Lung (tissue), 12 donors: Measurements from ENCODE around the gene EFCC1. TPM values are rescaled to one million over a fixed set of nuclear protein-coding genes. Genes with fewer than 3 reads are reported as not detected.

ENCODE experiments used
- ATAC-seq: fragments of 200-7000 bp; cut with Tn5 transposase; one replicate; pipeline ENCODE4 v1.9.1; 2020; ENCODE audit warnings: moderate number of reproducible peaks; ENCODE audit not compliant: insufficient read depth, low FRiP score
- DNase-seq, 3 donors: peaks; one replicate each; pipeline ENCODE4 v3.0.0-alpha.2; 2013 to 2017
- H3K27ac ChIP-seq, 2 donors: one replicate each; pipeline ENCODE4 v1.5.1; 2013; ENCODE audit warnings: mild to moderate bottlenecking in 2 of 2, moderate library complexity in 2 of 2, control low read depth in 1 of 2, inconsistent platforms in 1 of 2, low read depth in 1 of 2, low read length in 1 of 2
- H3K27me3 ChIP-seq, 3 donors: one replicate each; pipeline ENCODE4 v1.5.1; 2013; ENCODE audit warnings: low read length in 2 of 3; ENCODE audit not compliant: control insufficient read depth in 3 of 3, insufficient read depth in 3 of 3
- H3K36me3 ChIP-seq, 4 donors: one replicate each; pipeline ENCODE4 v1.5.1; 2013; ENCODE audit warnings: low read length in 4 of 4, mild to moderate bottlenecking in 1 of 4, moderate library complexity in 1 of 4; ENCODE audit not compliant: control insufficient read depth in 4 of 4, insufficient read depth in 4 of 4
- H3K4me1 ChIP-seq, 5 donors: one replicate each; pipeline ENCODE4 v1.5.1; 2013; ENCODE audit warnings: low read length in 5 of 5, mild to moderate bottlenecking in 2 of 5, moderate library complexity in 1 of 5; ENCODE audit not compliant: control insufficient read depth in 5 of 5, insufficient read depth in 5 of 5
- H3K4me3 ChIP-seq: one replicate; pipeline ENCODE4 v1.5.1; 2013; ENCODE audit warnings: mild to moderate bottlenecking, control low read depth, moderate library complexity
- H3K9ac ChIP-seq, 2 donors: one replicate each; pipeline ENCODE4 v1.5.1; 2013; ENCODE audit warnings: low read length in 2 of 2, control low read depth in 1 of 2; ENCODE audit not compliant: insufficient read depth in 1 of 2
- H3K9me3 ChIP-seq, 4 donors: one replicate each; pipeline ENCODE4 v1.5.1; 2013; ENCODE audit warnings: low read length in 3 of 4, mild to moderate bottlenecking in 1 of 4, moderate library complexity in 1 of 4; ENCODE audit not compliant: control insufficient read depth in 4 of 4, insufficient read depth in 3 of 4
- CTCF ChIP-seq: IDR thresholded peaks from 2 replicates; pipeline ENCODE4 v1.5.1; 2012; ENCODE audit warnings: mild to moderate bottlenecking; ENCODE audit errors: control extremely low read depth, extremely low read depth
- WGBS, 2 donors: extraction: QIAGEN DNeasy Blood & Tissue Kit; methylation state at CpG; one replicate each; pipeline ENCODE4 v1.1.7; 2013; 5-methylcytosine and 5-hydroxymethylcytosine counted together
- polyA plus RNA-seq, 2 donors: library from polyadenylated mRNA; stranded (reverse); fragments of 200-250 nt; gene quantifications; one replicate each; pipeline ENCODE4 v1.2.1, GENCODE V29; 2013
- total RNA-seq, 2 donors: library from RNA; depleted of rRNA in 1 of 2; stranded (reverse); fragments of >200 nt in 1 of 2; gene quantifications; one replicate each; pipeline ENCODE4 v1.2.1, GENCODE V29; 2014 to 2021
- donor health status: control.
- donor health status: control.
- donor health status: Bipolar disorder and iron deficiency.
- donor health status: healthy.
- donor health status: DM: yes; HTN: yes; CAD: no.

Gene EFCC1
- total and polyA plus RNA-seq, 4 donors: 3.2 to 10.0 (median 6.3) TPM

GRCh38 chr3:129026728-129027543, 25.8 kb downstream of the EFCC1 start:
- Histone ChIP-seq H3K9me3 (no peaks in the 10 kb centered on the region), H3K27me3 (no peaks in the 10 kb centered on the region), H3K4me1 (peaks cover 8 to 46% (median 11%) of the 10 kb centered on the region in 5 donors), H3K27ac (peak overlapping the region; percentile 2 to 73), H3K36me3 (peaks cover 0 to 5% (median 0%) of the 10 kb centered on the region in 4 donors), H3K9ac (no peak overlapping the region), H3K4me3 (peak overlapping the region; percentile 7)
- DNase-seq (peak; percentile 90 to 94 (median 92)), ATAC-seq (peak; percentile 97)
- peak; percentile 57 for TF ChIP-seq CTCF
- 5 to 7% methylated on average over 53 to 54 of the region's 54 CpGs for WGBS, 2 donors

DNA sequence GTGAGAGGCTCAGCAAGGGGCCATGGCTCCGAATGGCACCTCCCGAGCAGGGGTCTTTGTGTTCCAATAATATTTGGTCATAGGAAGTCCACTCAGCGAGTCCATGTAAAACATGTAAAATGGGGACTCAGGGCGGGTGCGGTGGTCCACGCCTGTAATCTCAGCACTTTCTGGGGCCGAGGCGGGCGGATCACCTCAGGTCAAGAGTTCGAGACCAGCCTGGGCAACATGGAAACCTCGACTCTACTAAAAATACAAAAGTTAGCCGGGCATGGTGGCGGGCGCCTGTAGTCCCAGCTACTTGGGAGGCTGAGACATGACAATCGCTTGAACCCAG, 26.4 kb downstream of the EFCC1 start:
- DNase-seq: no peak
- 80 to 86% methylated on average over 15 of the region's 15 CpGs for WGBS, 2 donors

DNA sequence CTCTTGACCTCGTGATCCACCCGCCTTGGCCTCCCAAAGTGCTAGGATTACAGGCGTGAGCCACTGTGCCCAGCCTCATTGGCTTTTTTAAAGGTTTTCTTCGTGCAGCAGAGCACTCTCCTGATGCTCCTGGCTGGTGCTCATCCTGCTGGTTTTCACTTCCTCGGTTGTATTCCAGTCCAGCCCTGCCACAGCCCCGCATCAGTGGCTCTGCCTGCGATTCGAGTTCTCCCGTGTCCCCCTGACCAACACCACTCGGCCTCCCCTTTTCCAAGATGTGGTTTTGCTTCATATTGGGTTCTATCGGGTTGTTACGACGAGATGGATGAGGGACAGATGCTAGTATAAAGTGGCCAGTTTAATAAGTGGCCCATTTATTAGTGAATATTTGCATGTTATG, 27.8 kb downstream of the EFCC1 start:
- H3K9ac ChIP-seq: no peak overlapping the region
- no peak overlapping the region for H3K27ac ChIP-seq
- H3K27me3 ChIP-seq: no peaks in the 10 kb centered on the region
- H3K9me3 ChIP-seq: no peaks in the 10 kb centered on the region
- WGBS, 2 donors: 94% methylated on average over 13 of the region's 13 CpGs
- DNase-seq (no peak), ATAC-seq (no peak)
- no peak for TF ChIP-seq CTCF
- H3K36me3 ChIP-seq: peaks cover 0 to 7% (median 0%) of the 10 kb centered on the region in 4 donors
- H3K4me1 ChIP-seq: peaks cover 8 to 31% (median 13%) of the 10 kb centered on the region in 5 donors
- no peak overlapping the region for H3K4me3 ChIP-seq

More for the DNA sequence above, 26.4 kb downstream of the EFCC1 start:
- Histone ChIP-seq H3K9ac (no peak overlapping the region), H3K4me1 (peaks cover 8 to 42% (median 9%) of the 10 kb centered on the region in 5 donors), H3K9me3 (no peaks in the 10 kb centered on the region), H3K27ac (peak overlapping the region; percentile 2 to 73), H3K27me3 (no peaks in the 10 kb centered on the region), H3K4me3 (peak overlapping the region; percentile 7), H3K36me3 (peaks cover 0 to 5% (median 0%) of the 10 kb centered on the region in 4 donors)
- no peak for ATAC-seq
- TF ChIP-seq CTCF: no peak
